Kidney epithelial cell (primary cell): ENCODE measurements around the gene TNF. TPM values are rescaled to one million over a fixed set of nuclear protein-coding genes. Genes with fewer than 3 reads are reported as not detected.

ENCODE experiments used
- total RNA-seq: library from RNA; depleted of rRNA; stranded (reverse); fragments of >200 nt; gene quantifications from 2 replicates; pipeline ENCODE4 v1.2.3, GENCODE V29; 2015

TNF gene
- total RNA-seq, 1 donor from 2014 or later = 18.6 TPM

Other genes with a start within 250 kb of the TNF start
- 484 and 545 TPM in 2 replicates for gene HLA-B, start 218.4 kb upstream of the TNF start, total RNA-seq
- gene MICA, start 172.0 kb upstream of the TNF start, total RNA-seq = 33.2 and 48.8 TPM in 2 replicates
- gene MICB, start 77.4 kb upstream of the TNF start, total RNA-seq = 6.9 and 8.1 TPM in 2 replicates
- gene MCCD1, start 46.6 kb upstream of the TNF start, total RNA-seq = not detected in 2 replicates
- gene DDX39B, start 33.6 kb upstream of the TNF start, total RNA-seq = 290 and 412 TPM in 2 replicates
- gene ATP6V1G2, start 29.0 kb upstream of the TNF start, total RNA-seq = 0.67 and 2.7 TPM in 2 replicates
- gene NFKBIL1, start 28.0 kb upstream of the TNF start, total RNA-seq = 41.9 and 44.0 TPM in 2 replicates
- 0.92 TPM in 1 of 2 replicates, not detected in the other for gene LTA, start 3.3 kb upstream of the TNF start, total RNA-seq
- gene LTB, start 6.9 kb downstream of the TNF start, total RNA-seq = 19.3 and 21.4 TPM in 2 replicates
- gene LST1, start 10.7 kb downstream of the TNF start, total RNA-seq = 0.42 TPM in 1 of 2 replicates, not detected in the other
- gene NCR3, start 17.4 kb downstream of the TNF start, total RNA-seq = not detected in 2 replicates
- 0.33 TPM in 1 of 2 replicates, not detected in the other for gene AIF1, start 39.7 kb downstream of the TNF start, total RNA-seq
- 117 and 143 TPM in 2 replicates for gene PRRC2A, start 45.1 kb downstream of the TNF start, total RNA-seq
- 468 and 473 TPM in 2 replicates for gene BAG6, start 77.1 kb downstream of the TNF start, total RNA-seq
- gene APOM, start 80.3 kb downstream of the TNF start, total RNA-seq = 1.3 and 1.8 TPM in 2 replicates
- gene C6orf47, start 85.2 kb downstream of the TNF start, total RNA-seq = 19.0 and 24.9 TPM in 2 replicates
- 17.7 and 22.0 TPM in 2 replicates for gene GPANK1, start 89.4 kb downstream of the TNF start, total RNA-seq
- gene CSNK2B, start 90.5 kb downstream of the TNF start, total RNA-seq = 366 and 405 TPM in 2 replicates
- 2.8 and 6.0 TPM in 2 replicates for gene LY6G5B, start 94.4 kb downstream of the TNF start, total RNA-seq
- not detected in 2 replicates for gene LY6G5C, start 105.5 kb downstream of the TNF start, total RNA-seq
- 43.8 and 45.5 TPM in 2 replicates for gene ABHD16A, start 127.8 kb downstream of the TNF start, total RNA-seq
- not detected in 2 replicates for gene LY6G6F, start 131.3 kb downstream of the TNF start, total RNA-seq
- not detected in 2 replicates for gene LY6G6D, start 139.8 kb downstream of the TNF start, total RNA-seq
- gene LY6G6C, start 146.2 kb downstream of the TNF start, total RNA-seq = not detected in 2 replicates
- 0.29 TPM in 1 of 2 replicates, not detected in the other for gene MPIG6B, start 147.8 kb downstream of the TNF start, total RNA-seq
- gene DDAH2, start 153.7 kb downstream of the TNF start, total RNA-seq = 91.5 and 106 TPM in 2 replicates
- 494 and 498 TPM in 2 replicates for gene CLIC1, start 161.0 kb downstream of the TNF start, total RNA-seq
- gene MSH5, start 164.4 kb downstream of the TNF start, total RNA-seq = 8.9 and 13.1 TPM in 2 replicates
- gene SAPCD1, start 187.1 kb downstream of the TNF start, total RNA-seq = 1.1 and 2.2 TPM in 2 replicates
- gene VWA7, start 201.8 kb downstream of the TNF start, total RNA-seq = 1.5 and 3.1 TPM in 2 replicates
- 165 and 181 TPM in 2 replicates for gene VARS1, start 220.2 kb downstream of the TNF start, total RNA-seq
- gene LSM2, start 231.4 kb downstream of the TNF start, total RNA-seq = 78.6 and 89.0 TPM in 2 replicates
- 0.46 and 1.1 TPM in 2 replicates for gene HSPA1L, start 239.7 kb downstream of the TNF start, total RNA-seq
- gene HSPA1A, start 240.0 kb downstream of the TNF start, total RNA-seq = 54.6 and 67.0 TPM in 2 replicates